AG08396 (cell line): Measurements from ENCODE around the gene ABTB2.
"Not testable (repeated sequence)": the region's sequence is repeated elsewhere in the genome, so short reads cannot be mapped to it uniquely, and the experiment has no call there.

Experiments
- DNase-seq: peaks from one replicate; pipeline ENCODE4 v3.0.0; 2012; ENCODE audit warnings: low spot score, mixed read lengths

The ABTB2 gene

GRCh38 chr11:34238533-34238932 lies 119.3 kb downstream of the ABTB2 start:
- no peak for DNase-seq

GRCh38 chr11:34236572-34236971 lies 121.2 kb downstream of the ABTB2 start:
- no peak for DNase-seq

GRCh38 chr11:34235591-34236071 lies 122.2 kb downstream of the ABTB2 start:
- no peak for DNase-seq

GRCh38 chr11:34235189-34235588 lies 122.6 kb downstream of the ABTB2 start:
- no peak for DNase-seq

GRCh38 chr11:34234086-34234740 lies 123.6 kb downstream of the ABTB2 start:
- no peak for DNase-seq

GRCh38 chr11:34233215-34233614 lies 124.6 kb downstream of the ABTB2 start:
- no peak for DNase-seq

- DNase-seq = no peak
These were observed 125.0 kb downstream of the ABTB2 start for GRCh38 chr11:34232807-34233206.

- no peak for DNase-seq
These were observed 131.6 kb downstream of the ABTB2 start for GRCh38 chr11:34226210-34226609.

GRCh38 chr11:34225091-34225490 lies 132.7 kb downstream of the ABTB2 start:
- DNase-seq = no peak

GRCh38 chr11:34224434-34224966 lies 133.3 kb downstream of the ABTB2 start:
- DNase-seq = no peak

GRCh38 chr11:34223907-34224306 lies 133.9 kb downstream of the ABTB2 start:
- DNase-seq = no peak

- DNase-seq = peak; percentile 87
These were observed 134.6 kb downstream of the ABTB2 start for GRCh38 chr11:34223021-34223813.

- DNase-seq = no peak
These were observed 135.8 kb downstream of the ABTB2 start for GRCh38 chr11:34222030-34222429.

GRCh38 chr11:34219941-34220370 lies 137.9 kb downstream of the ABTB2 start:
- no peak for DNase-seq

- no peak for DNase-seq
These were observed 138.5 kb downstream of the ABTB2 start for GRCh38 chr11:34219279-34219678.

GRCh38 chr11:34218756-34219155 lies 139.1 kb downstream of the ABTB2 start:
- not testable (repeated sequence) for DNase-seq

GRCh38 chr11:34218067-34218466 lies 139.7 kb downstream of the ABTB2 start:
- DNase-seq = no peak

- DNase-seq = no peak
These were observed 141.1 kb downstream of the ABTB2 start for GRCh38 chr11:34216706-34217105.

GRCh38 chr11:34215806-34216453 lies 141.9 kb downstream of the ABTB2 start:
- no peak for DNase-seq

GRCh38 chr11:34214961-34215805 lies 142.6 kb downstream of the ABTB2 start:
- no peak for DNase-seq

GRCh38 chr11:34213366-34213765 lies 144.4 kb downstream of the ABTB2 start:
- no peak for DNase-seq

GRCh38 chr11:34212566-34212965 lies 145.2 kb downstream of the ABTB2 start:
- DNase-seq = no peak
